Activated CD8-positive, alpha-beta T cell treated with anti-CD3 and anti-CD28 coated beads, Interleukin-2, amount 10 ng/mL, durations not matched to agents 7 days and 5 days (primary cell): ENCODE results near the gene GGNBP2. TPM values are rescaled to one million over a fixed set of nuclear protein-coding genes. Genes with fewer than 3 reads are reported as not detected.
A peak's percentile ranks its signal among the peaks of the same experiment; 100 is the strongest.

ENCODE experiments used
- ATAC-seq: fragments of 150-1000 bp; cut with Tn5 transposase; one replicate; pipeline ENCODE4 v1.10.0; 2021; ENCODE audit warnings: moderate library complexity
- CTCF ChIA-PET: fragments of 350-600 bp; sonication (Branson Sonifier 250); formaldehyde crosslinking; loops from one replicate; lab custom pipeline; 2021; ENCODE audit warnings: antibody characterized with exemption; lab: Charles Lee
- POLR2A ChIA-PET: fragments of 350-600 bp; sonication (Branson Sonifier 250); formaldehyde crosslinking; loops from one replicate; lab custom pipeline; 2021; ENCODE audit warnings: antibody characterized with exemption; lab: Charles Lee
- DNase-seq: peaks from one replicate; pipeline ENCODE4 v3.0.0-alpha.2; 2020
- H3K27ac Mint-ChIP-seq: one replicate; pipeline ENCODE4 v1.8.0; 2021; ENCODE audit warnings: mild to moderate bottlenecking, mixed read lengths
- H3K27me3 Mint-ChIP-seq: one replicate; pipeline ENCODE4 v1.8.0; 2021; ENCODE audit warnings: low read depth, mixed read lengths
- H3K36me3 Mint-ChIP-seq: one replicate; pipeline ENCODE4 v1.8.0; 2021; ENCODE audit warnings: low read depth, mixed read lengths
- H3K4me1 Mint-ChIP-seq: one replicate; pipeline ENCODE4 v1.8.0; 2021; ENCODE audit warnings: low read depth, mixed read lengths
- H3K4me3 Mint-ChIP-seq: one replicate; pipeline ENCODE4 v1.8.0; 2021; ENCODE audit warnings: mild to moderate bottlenecking, mixed read lengths
- H3K9me3 Mint-ChIP-seq: one replicate; pipeline ENCODE4 v1.8.0; 2022; ENCODE audit warnings: mixed read lengths; ENCODE audit not compliant: insufficient read depth
- total RNA-seq, 2 experiments: library from RNA; stranded (reverse); gene quantifications; one replicate each; pipeline ENCODE4 v1.2.3, GENCODE V29; 2021

Gene GGNBP2
- total RNA-seq, 2 experiments from 2014 or later, result 112 to 122 TPM

- H3K27me3 Mint-ChIP-seq, result no peaks in the 10 kb centered on the region
- H3K9me3 Mint-ChIP-seq, result no peaks in the 10 kb centered on the region
- DNase-seq, result no peak
- ChIA-PET POLR2A (interaction anchor here (0.5 kb wide), 1 partner anchor 29 kb away, joined by 4 read pairs; no protein-coding TSS in a partner anchor), CTCF (no interaction called here)
- peaks cover 32% of the 10 kb centered on the region for H3K4me1 Mint-ChIP-seq
- H3K27ac Mint-ChIP-seq, result no peak overlapping the region
- H3K4me3 Mint-ChIP-seq, result no peak overlapping the region
- ATAC-seq, result no peak
- H3K36me3 Mint-ChIP-seq, result no peaks in the 10 kb centered on the region
These were observed 52.5 kb downstream of the GGNBP2 start for GRCh38 chr17:36597226-36597625.

DNA sequence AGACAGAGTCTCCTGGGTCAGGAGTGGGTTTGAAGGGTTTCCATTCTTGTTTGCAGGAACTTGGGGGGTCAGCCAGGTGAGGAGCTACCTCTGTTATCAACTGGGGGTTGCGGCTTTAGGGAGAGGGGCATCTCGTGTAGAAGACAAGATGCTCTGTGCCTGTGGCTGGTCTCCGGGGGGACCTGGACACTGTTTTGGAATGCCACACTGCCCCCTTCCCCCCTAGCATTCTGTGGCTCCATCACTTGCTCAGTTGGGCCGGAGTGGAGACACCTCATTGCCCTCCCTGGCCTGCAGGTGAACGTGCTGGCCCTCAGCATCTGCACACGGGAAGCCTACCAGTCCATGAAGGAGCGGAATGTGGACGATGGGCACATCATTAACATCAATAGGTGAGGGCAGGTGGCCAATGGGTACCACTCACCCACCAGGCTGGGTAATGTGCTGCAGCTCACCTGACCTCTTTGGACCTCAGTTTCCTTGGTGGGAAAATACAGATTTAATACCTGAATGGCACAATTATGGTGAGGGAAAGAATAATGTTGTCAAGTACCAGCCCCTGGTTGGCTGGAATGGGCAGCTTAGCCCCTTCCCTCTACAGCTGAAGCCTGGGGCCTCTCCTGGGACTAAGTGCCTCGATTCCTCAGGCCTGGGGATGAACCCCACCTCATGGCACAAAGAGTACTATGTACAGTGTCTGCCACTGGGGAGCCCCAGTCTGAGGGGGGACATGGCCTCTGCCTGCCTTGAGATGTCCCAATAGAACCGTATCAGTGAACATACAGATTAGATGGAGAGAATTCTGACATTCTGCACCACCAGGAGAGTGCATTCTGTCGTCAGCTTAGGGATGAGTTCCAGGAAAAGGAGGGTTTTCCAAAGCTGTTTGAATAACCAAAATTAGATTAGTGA lies 53.4 kb downstream of the GGNBP2 start:
- Mint-ChIP-seq H3K4me1 (peaks cover 28% of the 10 kb centered on the region), H3K36me3 (no peaks in the 10 kb centered on the region), H3K27me3 (no peaks in the 10 kb centered on the region), H3K27ac (no peak overlapping the region), H3K4me3 (no peak overlapping the region), H3K9me3 (no peaks in the 10 kb centered on the region)
- ChIA-PET CTCF (interaction anchor here (1.4 to 1.7 kb wide), 2 partner anchors 450 to 642 kb away, joined by 3 to 4 read pairs; no protein-coding TSS in a partner anchor), POLR2A (interaction anchor here (0.5 kb wide), 1 partner anchor 28 kb away, joined by 4 read pairs; no protein-coding TSS in a partner anchor)
- ATAC-seq (no peak), DNase-seq (no peak)

GRCh38 chr17:36598951-36599401 lies 54.3 kb downstream of the GGNBP2 start:
- DNase-seq (no peak), ATAC-seq (no peak)
- Mint-ChIP-seq H3K27me3 (no peaks in the 10 kb centered on the region), H3K27ac (no peak overlapping the region), H3K9me3 (no peaks in the 10 kb centered on the region), H3K36me3 (peaks cover under 1% of the 10 kb centered on the region), H3K4me3 (no peak overlapping the region), H3K4me1 (peaks cover 25% of the 10 kb centered on the region)
- ChIA-PET POLR2A (interaction anchor here (0.9 kb wide), 1 partner anchor 10 kb away, joined by 3 read pairs; no protein-coding TSS in a partner anchor), CTCF (interaction anchor here (1.1 to 1.7 kb wide), 3 partner anchors 449 to 774 kb away, joined by 3 to 4 read pairs (median 3); no protein-coding TSS in a partner anchor)

DNA sequence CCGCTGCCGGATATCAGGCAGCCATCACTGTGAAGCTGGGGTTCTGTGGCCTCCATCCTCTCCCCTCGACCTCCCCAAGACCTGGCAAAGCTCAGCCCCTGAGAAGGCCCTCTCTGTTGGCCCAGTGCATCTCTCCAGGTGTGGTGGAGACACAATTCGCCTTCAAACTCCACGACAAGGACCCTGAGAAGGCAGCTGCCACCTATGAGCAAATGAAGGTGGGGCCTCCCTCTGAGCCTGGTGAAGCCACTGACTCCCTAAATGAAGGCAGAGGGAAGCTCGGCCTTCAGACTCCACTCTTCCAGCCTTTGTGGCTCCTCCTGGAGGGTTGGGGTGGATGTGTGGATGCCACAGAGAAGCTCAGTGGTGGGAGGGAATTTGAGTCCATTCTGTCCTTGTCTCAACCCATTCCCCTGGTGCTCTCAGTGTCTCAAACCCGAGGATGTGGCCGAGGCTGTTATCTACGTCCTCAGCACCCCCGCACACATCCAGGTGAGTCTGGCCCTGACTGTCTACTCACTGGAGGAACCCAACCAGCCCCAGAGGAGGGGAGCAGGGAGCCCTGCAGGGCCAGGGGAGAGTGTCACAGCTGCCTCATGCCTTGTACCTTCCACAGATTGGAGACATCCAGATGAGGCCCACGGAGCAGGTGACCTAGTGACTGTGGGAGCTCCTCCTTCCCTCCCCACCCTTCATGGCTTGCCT lies 55.0 kb downstream of the GGNBP2 start:
- Mint-ChIP-seq H3K36me3 (peaks cover 6% of the 10 kb centered on the region), H3K9me3 (no peaks in the 10 kb centered on the region), H3K4me1 (peaks cover 30% of the 10 kb centered on the region), H3K4me3 (no peak overlapping the region), H3K27ac (no peak overlapping the region), H3K27me3 (no peaks in the 10 kb centered on the region)
- ATAC-seq (no peak), DNase-seq (no peak)
- ChIA-PET POLR2A (interaction anchor here (0.9 kb wide), 1 partner anchor 11 kb away, joined by 3 read pairs; no protein-coding TSS in a partner anchor), CTCF (interaction anchor here (1.1 to 4.7 kb wide), 4 partner anchors 9 to 774 kb away, joined by 3 to 70 read pairs (median 4); partner anchors contain the start of gene DHRS11)

DNA sequence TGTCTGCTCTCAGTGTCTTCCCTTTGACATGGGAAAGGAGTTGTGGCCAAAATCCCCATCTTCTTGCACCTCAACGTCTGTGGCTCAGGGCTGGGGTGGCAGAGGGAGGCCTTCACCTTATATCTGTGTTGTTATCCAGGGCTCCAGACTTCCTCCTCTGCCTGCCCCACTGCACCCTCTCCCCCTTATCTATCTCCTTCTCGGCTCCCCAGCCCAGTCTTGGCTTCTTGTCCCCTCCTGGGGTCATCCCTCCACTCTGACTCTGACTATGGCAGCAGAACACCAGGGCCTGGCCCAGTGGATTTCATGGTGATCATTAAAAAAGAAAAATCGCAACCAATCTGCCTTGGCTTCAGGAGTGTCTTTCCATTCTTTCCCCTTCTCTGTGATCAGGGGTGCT lies 55.7 kb downstream of the GGNBP2 start:
- H3K4me1 Mint-ChIP-seq, result peaks cover 37% of the 10 kb centered on the region

GRCh38 chr17:36600936-36601302 lies 56.2 kb downstream of the GGNBP2 start:
- Mint-ChIP-seq H3K9me3 (no peaks in the 10 kb centered on the region), H3K4me1 (peaks cover 41% of the 10 kb centered on the region), H3K27me3 (no peaks in the 10 kb centered on the region), H3K4me3 (peak overlapping the region; percentile 88), H3K36me3 (peaks cover 13% of the 10 kb centered on the region), H3K27ac (peak overlapping the region; percentile 88)
- peak; percentile 22 for ATAC-seq
- no peak for DNase-seq
- ChIA-PET CTCF (interaction anchor here (0.6 to 4.7 kb wide), 12 partner anchors 10 to 773 kb away, joined by 3 to 70 read pairs (median 14); partner anchors contain the start of gene DHRS11), POLR2A (interaction anchor here (1.7 to 2.0 kb wide), 5 partner anchors 8 to 122 kb away, joined by 5 to 22 read pairs (median 7); partner anchors contain the start of genes DHRS11 and GGNBP2)

More for the DNA sequence above, 55.7 kb downstream of the GGNBP2 start:
- ATAC-seq, result no peak
- ChIA-PET POLR2A (interaction anchor here (1.7 to 2.0 kb wide), 5 partner anchors 8 to 123 kb away, joined by 5 to 22 read pairs (median 7); partner anchors contain the start of genes DHRS11 and GGNBP2), CTCF (interaction anchor here (0.7 to 4.7 kb wide), 8 partner anchors 10 to 773 kb away, joined by 3 to 70 read pairs (median 22); partner anchors contain the start of gene DHRS11)
- peak overlapping the region; percentile 88 for H3K27ac Mint-ChIP-seq
- no peak for DNase-seq
- peak overlapping the region; percentile 88 for H3K4me3 Mint-ChIP-seq
- H3K36me3 Mint-ChIP-seq, result peaks cover 10% of the 10 kb centered on the region
- no peaks in the 10 kb centered on the region for H3K9me3 Mint-ChIP-seq
- H3K27me3 Mint-ChIP-seq, result no peaks in the 10 kb centered on the region

DNA sequence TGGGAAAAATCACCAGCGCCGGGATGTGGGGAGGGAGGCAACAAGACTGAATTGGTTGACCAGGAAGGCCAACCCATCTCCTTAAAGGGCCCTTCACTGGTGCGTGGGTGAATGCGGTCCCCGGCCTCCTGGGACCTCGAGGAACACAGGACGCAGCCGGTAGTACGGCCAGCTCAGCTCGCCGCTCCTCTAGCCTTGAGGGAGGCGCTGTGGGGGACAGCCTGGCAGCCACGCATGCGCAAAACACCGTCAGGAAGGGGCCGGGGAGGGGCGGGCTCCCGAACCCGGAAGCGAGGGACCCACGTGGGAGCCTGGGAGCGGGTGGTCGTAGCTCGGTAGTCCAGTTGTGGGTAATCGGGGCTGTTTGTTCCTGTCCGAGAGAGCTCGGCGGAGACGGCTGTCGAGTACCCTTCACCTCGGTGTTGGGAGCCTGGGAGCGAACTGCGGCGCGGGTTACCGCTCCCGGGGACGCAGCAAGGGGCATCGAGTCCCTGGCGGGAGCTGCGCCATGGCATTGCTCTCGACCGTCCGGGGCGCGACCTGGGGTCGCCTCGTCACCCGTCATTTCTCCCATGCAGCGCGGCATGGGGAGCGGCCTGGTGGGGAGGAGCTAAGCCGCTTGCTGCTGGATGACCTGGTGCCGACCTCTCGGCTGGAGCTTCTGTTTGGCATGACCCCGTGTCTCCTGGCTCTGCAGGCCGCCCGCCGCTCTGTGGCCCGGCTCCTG lies 56.7 kb downstream of the GGNBP2 start, which contains the start of gene MRM1:
TSS of gene MRM1 (plus strand) at position 281 of the 727 bp plus-strand sequence. CDS start at position 509, 228 bp downstream.
- ATAC-seq (peak; percentile 90), DNase-seq (peak; percentile 93)
- Mint-ChIP-seq H3K9me3 (no peaks in the 10 kb centered on the region), H3K4me3 (peak within 1 kb of the TSS; percentile 88), H3K36me3 (peaks cover 13% of the 10 kb centered on the region), H3K4me1 (peaks cover 44% of the 10 kb centered on the region), H3K27me3 (no peaks in the 10 kb centered on the region), H3K27ac (peak within 1 kb of the TSS; percentile 88)
- ChIA-PET POLR2A (interaction anchor here (0.6 to 2.0 kb wide), 11 partner anchors 9 to 1009 kb away, joined by 3 to 22 read pairs (median 5); partner anchors contain the start of genes DHRS11 and GGNBP2), CTCF (interaction anchor here (0.6 to 4.7 kb wide), 24 partner anchors 9 to 772 kb away, joined by 3 to 70 read pairs (median 5); partner anchors contain the start of gene DHRS11)

DNA sequence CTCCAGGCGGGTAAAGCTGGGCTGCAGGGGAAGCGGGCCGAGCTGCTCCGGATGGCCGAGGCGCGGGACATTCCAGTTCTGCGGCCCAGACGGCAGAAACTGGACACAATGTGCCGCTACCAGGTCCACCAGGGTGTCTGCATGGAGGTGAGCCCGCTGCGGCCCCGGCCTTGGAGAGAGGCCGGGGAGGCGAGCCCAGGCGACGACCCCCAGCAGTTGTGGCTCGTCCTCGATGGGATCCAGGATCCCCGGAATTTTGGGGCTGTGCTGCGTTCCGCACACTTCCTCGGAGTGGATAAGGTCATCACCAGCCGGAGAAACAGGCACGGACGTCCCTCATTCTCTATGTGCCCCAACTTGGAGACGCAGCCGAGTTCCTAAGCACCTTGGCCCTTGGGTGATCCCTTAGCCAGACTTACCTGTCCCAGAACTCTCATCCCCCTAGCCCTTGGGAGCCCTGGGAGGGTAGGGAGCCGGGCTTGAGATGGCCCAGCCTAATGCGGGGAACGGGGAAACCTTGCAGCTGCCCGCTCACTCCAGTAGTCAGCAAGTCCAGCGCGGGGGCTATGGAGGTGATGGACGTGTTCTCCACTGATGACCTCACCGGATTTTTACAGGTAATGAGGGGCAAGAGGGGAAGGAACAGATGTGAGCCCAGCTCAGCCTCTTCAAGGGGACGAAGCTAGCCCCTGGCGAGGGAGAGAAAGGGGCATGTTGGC lies 57.5 kb downstream of the GGNBP2 start:
- CTCF ChIA-PET, result interaction anchor here (0.7 to 4.7 kb wide), 35 partner anchors 8 to 833 kb away, joined by 3 to 70 read pairs (median 5); partner anchors contain the start of gene DHRS11
- no peaks in the 10 kb centered on the region for H3K27me3 Mint-ChIP-seq
- ATAC-seq, result peak; percentile 27
- POLR2A ChIA-PET, result interaction anchor here (0.6 to 2.0 kb wide), 13 partner anchors 9 to 346 kb away, joined by 3 to 22 read pairs (median 3); partner anchors contain the start of genes AATF, DHRS11 and GGNBP2
- H3K27ac Mint-ChIP-seq, result peak overlapping the region; percentile 88
- peak; percentile 34 for DNase-seq
- peak overlapping the region; percentile 88 for H3K4me3 Mint-ChIP-seq
- H3K4me1 Mint-ChIP-seq, result peaks cover 44% of the 10 kb centered on the region
- H3K9me3 Mint-ChIP-seq, result no peaks in the 10 kb centered on the region
- peaks cover 13% of the 10 kb centered on the region for H3K36me3 Mint-ChIP-seq

DNA sequence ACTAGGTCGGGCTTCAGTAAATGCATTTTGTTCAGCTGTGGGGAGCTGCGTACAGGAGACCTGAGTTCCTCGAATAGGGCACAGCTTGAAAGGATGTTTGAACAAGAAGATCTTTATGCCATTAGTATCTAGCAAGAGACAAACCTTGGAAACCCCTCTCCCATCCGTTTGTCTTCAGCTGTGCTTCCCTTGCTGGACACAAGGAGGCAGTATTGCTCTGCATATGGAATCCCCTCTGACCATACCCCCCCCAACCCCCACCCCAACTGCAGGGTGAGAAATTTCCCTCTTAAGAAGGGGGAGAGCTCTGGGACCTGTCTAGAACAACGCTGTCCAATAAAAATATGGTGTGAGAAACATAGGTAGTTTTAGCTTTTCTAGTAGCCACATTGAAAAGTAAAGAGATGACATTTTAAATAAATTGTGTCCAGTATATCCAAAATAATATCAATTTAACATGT lies 58.2 kb downstream of the GGNBP2 start:
- no peaks in the 10 kb centered on the region for H3K27me3 Mint-ChIP-seq
- POLR2A ChIA-PET, result interaction anchor here (0.6 to 1.4 kb wide), 5 partner anchors 26 to 759 kb away, joined by 3 read pairs; partner anchors contain the start of gene AATF
- peaks cover 45% of the 10 kb centered on the region for H3K4me1 Mint-ChIP-seq
- no peaks in the 10 kb centered on the region for H3K9me3 Mint-ChIP-seq
- CTCF ChIA-PET, result interaction anchor here (0.8 to 4.7 kb wide), 35 partner anchors 8 to 832 kb away, joined by 3 to 70 read pairs (median 5); partner anchors contain the start of gene DHRS11
- peak; percentile 75 for DNase-seq
- H3K36me3 Mint-ChIP-seq, result peaks cover 18% of the 10 kb centered on the region
- peak overlapping the region; percentile 88 for H3K4me3 Mint-ChIP-seq
- peak overlapping the region; percentile 79 for H3K27ac Mint-ChIP-seq
- no peak for ATAC-seq
